Stimulated activated CD8-positive, alpha-beta memory T cell treated with anti-CD3 and anti-CD28 coated beads, Interleukin-15, amount 100 ng/mL, for 24 hours (primary cell): ENCODE data around the gene MINDY3.

Experiments used
- DNase-seq: peaks from one replicate; pipeline ENCODE4 v3.0.0-alpha.2; 2020; ENCODE audit warnings: low read depth

MINDY3 gene

GRCh38 chr10:15805395-15806058, 54.8 kb downstream of the MINDY3 start:
- no peak for DNase-seq

- DNase-seq = no peak
Observed at GRCh38 chr10:15804109-15804508, 56.2 kb downstream of the MINDY3 start.

- DNase-seq = no peak
Observed at GRCh38 chr10:15802375-15802949, 57.8 kb downstream of the MINDY3 start.

GRCh38 chr10:15801641-15802040, 58.7 kb downstream of the MINDY3 start:
- no peak for DNase-seq

GRCh38 chr10:15801147-15801546, 59.2 kb downstream of the MINDY3 start:
- DNase-seq = no peak

GRCh38 chr10:15797346-15797745, 63.0 kb downstream of the MINDY3 start:
- no peak for DNase-seq

GRCh38 chr10:15796762-15797161, 63.5 kb downstream of the MINDY3 start:
- no peak for DNase-seq

GRCh38 chr10:15796098-15796759, 64.1 kb downstream of the MINDY3 start:
- DNase-seq = no peak

- no peak for DNase-seq
Observed at GRCh38 chr10:15795036-15795792, 65.1 kb downstream of the MINDY3 start.

GRCh38 chr10:15794569-15794968, 65.7 kb downstream of the MINDY3 start:
- DNase-seq = no peak

- no peak for DNase-seq
Observed at GRCh38 chr10:15793664-15794063, 66.6 kb downstream of the MINDY3 start.

- no peak for DNase-seq
Observed at GRCh38 chr10:15792777-15793176, 67.5 kb downstream of the MINDY3 start.

- no peak for DNase-seq
Observed at GRCh38 chr10:15791816-15792524, 68.3 kb downstream of the MINDY3 start.

GRCh38 chr10:15789793-15790525, 70.3 kb downstream of the MINDY3 start:
- DNase-seq = no peak

- DNase-seq = no peak
Observed at GRCh38 chr10:15787426-15787825, 72.9 kb downstream of the MINDY3 start.

- DNase-seq = no peak
Observed at GRCh38 chr10:15784662-15785300, 75.5 kb downstream of the MINDY3 start.

GRCh38 chr10:15783941-15784636, 76.2 kb downstream of the MINDY3 start:
- DNase-seq = no peak

- DNase-seq = no peak
Observed at GRCh38 chr10:15782851-15783250, 77.5 kb downstream of the MINDY3 start.

GRCh38 chr10:15781381-15781960, 78.8 kb downstream of the MINDY3 start:
- no peak for DNase-seq
